ENCODE results near the gene BORCS6. TPM values are rescaled to one million over a fixed set of nuclear protein-coding genes. Genes with fewer than 3 reads are reported as not detected.

BORCS6 gene
- total RNA-seq, 1 donor from 2014 or later, result 6.3 TPM

- H3K9me3 Mint-ChIP-seq, result no peaks in the 10 kb centered on the region
- H3K27ac Mint-ChIP-seq, result no peak overlapping the region
Observed at GRCh38 chr17:8138672-8139371, 51.2 kb downstream of the BORCS6 start.

GRCh38 chr17:8138374-8138671 is 51.7 kb downstream of the BORCS6 start:
- no peaks in the 10 kb centered on the region for H3K9me3 Mint-ChIP-seq
- no peak for DNase-seq (ENCODE audit: low spot score)
- peaks cover 11% of the 10 kb centered on the region for H3K27me3 Mint-ChIP-seq (ENCODE audit: insufficient read depth)
- no peak overlapping the region for H3K27ac Mint-ChIP-seq
- intact Hi-C loops (cut with micrococcal nuclease), result loop anchor here (1.0 to 10.0 kb wide), 5 partner anchors 12 to 296 kb away; partner anchors contain the start of gene NDEL1
- H3K36me3 Mint-ChIP-seq (ENCODE audit: low read depth), result peaks cover 21% of the 10 kb centered on the region
- no peak overlapping the region for H3K4me3 Mint-ChIP-seq
- H3K4me1 Mint-ChIP-seq (ENCODE audit: low read depth), result no peaks in the 10 kb centered on the region

More at GRCh38 chr17:8138672-8139371, 51.2 kb downstream of the BORCS6 start:
- no peak overlapping the region for H3K4me3 Mint-ChIP-seq
- DNase-seq (ENCODE audit: low spot score), result peak; percentile 95
- H3K36me3 Mint-ChIP-seq (ENCODE audit: low read depth), result peaks cover 21% of the 10 kb centered on the region
- intact Hi-C loops (cut with micrococcal nuclease), result loop anchor here (1.0 to 10.0 kb wide), 10 partner anchors 12 to 296 kb away; partner anchors contain the start of gene NDEL1
- no peaks in the 10 kb centered on the region for H3K4me1 Mint-ChIP-seq (ENCODE audit: low read depth)
- peaks cover 11% of the 10 kb centered on the region for H3K27me3 Mint-ChIP-seq (ENCODE audit: insufficient read depth)

Other genes with a start within 250 kb of the BORCS6 start
- not detected in 2 replicates for gene GUCY2D, start 187.6 kb downstream of the BORCS6 start, total RNA-seq
- gene ALOX15B, start 151.1 kb downstream of the BORCS6 start, total RNA-seq, result not detected in 2 replicates
- 0.51 and 0.78 TPM in 2 replicates for gene ALOX12B, start 102.5 kb downstream of the BORCS6 start, total RNA-seq
- gene ALOXE3, start 71.7 kb downstream of the BORCS6 start, total RNA-seq, result 0.10 TPM in 1 of 2 replicates, not detected in the other
- 0.88 and 1.8 TPM in 2 replicates for gene HES7, start 66.1 kb downstream of the BORCS6 start, total RNA-seq
- 36.9 and 37.4 TPM in 2 replicates for gene PER1, start 37.8 kb downstream of the BORCS6 start, total RNA-seq
- 54.7 and 55.9 TPM in 2 replicates for gene VAMP2, start 27.2 kb downstream of the BORCS6 start, total RNA-seq
- gene TMEM107, start 13.8 kb downstream of the BORCS6 start, total RNA-seq, result 19.3 and 20.8 TPM in 2 replicates
- gene AURKB, start 20.4 kb upstream of the BORCS6 start, total RNA-seq, result 82.2 and 88.7 TPM in 2 replicates
- 68.5 and 76.3 TPM in 2 replicates for gene CTC1, start 57.9 kb upstream of the BORCS6 start, total RNA-seq
- 189 and 204 TPM in 2 replicates for gene PFAS, start 59.1 kb upstream of the BORCS6 start, total RNA-seq
- gene RANGRF, start 98.5 kb upstream of the BORCS6 start, total RNA-seq, result 52.9 and 57.9 TPM in 2 replicates
- 5.3 and 5.5 TPM in 2 replicates for gene SLC25A35, start 105.2 kb upstream of the BORCS6 start, total RNA-seq
- not detected in 2 replicates for gene ARHGEF15, start 120.1 kb upstream of the BORCS6 start, total RNA-seq
- gene ODF4, start 149.7 kb upstream of the BORCS6 start, total RNA-seq, result not detected in 2 replicates
- 2,163 and 2,185 TPM in 2 replicates for gene RPL26, start 193.0 kb upstream of the BORCS6 start, total RNA-seq
- not detected in 2 replicates for gene RNF222, start 207.6 kb upstream of the BORCS6 start, total RNA-seq
- 72.4 and 75.4 TPM in 2 replicates for gene NDEL1, start 245.7 kb upstream of the BORCS6 start, total RNA-seq

Data from activated T-helper 1 cell treated with anti-CD3 and anti-CD28 coated beads, Interleukin-12 subunit alpha, Interleukin-12 subunit beta, Interleukin-2, Interleukin-4 antibody, amounts not matched to agents 30 ng/mL and 10 ng/mL and 1 ng/mL, durations not matched to agents 14 hours and 24 hours and 36 hours (primary cell).